Tibial artery (tissue), 4 donors: ENCODE results near the gene DPF3.

ENCODE experiments used
- DNase-seq, 2 donors: peaks; one replicate each; pipeline ENCODE4 v3.0.0-alpha.2; 2019
- H3K27ac ChIP-seq, 2 donors: fragments of 200-600 bp; sonication (generic) in 1 of 2; 1 replicate in 1 of 2; 2 replicates in 1 of 2; pipeline ENCODE4 v1.5.1; 2018 to 2019; ENCODE audit warnings: mild to moderate bottlenecking in 1 of 2
- H3K27me3 ChIP-seq, 2 donors: fragments of 200-600 bp; sonication (generic) in 1 of 2; one replicate each; pipeline versions ENCODE4 v1.5.1 to v1.6.0; 2016 to 2019
- H3K36me3 ChIP-seq, 3 donors: fragments of 200-600 bp; sonication (generic) in 2 of 3; one replicate each; pipeline ENCODE4 v1.5.1; 2016 to 2019; ENCODE audit warnings: mild to moderate bottlenecking in 2 of 3
- H3K4me1 ChIP-seq, 4 donors: fragments of 200-600 bp; sonication (generic) in 2 of 4; 1 replicate in 3 of 4; 2 replicates in 1 of 4; pipeline ENCODE4 v1.5.1; 2016 to 2019
- H3K4me3 ChIP-seq, 2 donors: fragments of 200-600 bp; sonication (generic) in 1 of 2; 1 replicate in 1 of 2; 2 replicates in 1 of 2; pipeline ENCODE4 v1.5.1; 2018 to 2019; ENCODE audit warnings: mild to moderate bottlenecking in 2 of 2
- H3K9me3 ChIP-seq, 3 donors: fragments of 200-600 bp; sonication (generic) in 1 of 3; one replicate each; pipeline ENCODE4 v1.5.1; 2016 to 2019
- CTCF ChIP-seq, 2 experiments: fragments of 200-600 bp in 1 of 2; fragments of 450-650 bp in 1 of 2; IDR thresholded peaks; one replicate each; pipeline ENCODE4 v1.5.1; 2017 to 2019; ENCODE audit warnings: antibody characterized with exemption in 2 of 2, mild to moderate bottlenecking in 1 of 2, moderate library complexity in 1 of 2
- intact Hi-C: fragments of 100-400 bp; cut with DNase I; formaldehyde crosslinking; loops from one replicate; pipeline ENCODE4 v1.15.0; 2023; ENCODE audit warnings: low total_unique reads

The DPF3 gene

GRCh38 chr14:72740966-72741825 lies 152.7 kb downstream of the DPF3 start:
- intact Hi-C loops: no loop called here
- Histone ChIP-seq H3K9me3 (no peaks in the 10 kb centered on the region), H3K36me3 (no peaks in the 10 kb centered on the region), H3K27me3 (no peaks in the 10 kb centered on the region), H3K4me3 (no peak overlapping the region), H3K4me1 (peaks cover 0 to 27% (median 11%) of the 10 kb centered on the region in 4 donors), H3K27ac (no peak overlapping the region)
- peak in 1 of 2 donors; percentile 31 for DNase-seq
- TF ChIP-seq CTCF (IDR thresholded peaks at IDR 0.05): no peak

- Histone ChIP-seq H3K4me1 (peaks cover 0 to 22% (median 5%) of the 10 kb centered on the region in 4 donors), H3K27me3 (no peaks in the 10 kb centered on the region), H3K9me3 (no peaks in the 10 kb centered on the region), H3K36me3 (no peaks in the 10 kb centered on the region), H3K4me3 (no peak overlapping the region), H3K27ac (no peak overlapping the region)
- peak in 1 of 2 donors; percentile 55 for DNase-seq
- TF ChIP-seq CTCF (IDR thresholded peaks at IDR 0.05): no peak
- intact Hi-C loops: no loop called here
Observed at GRCh38 chr14:72740504-72740961, 153.4 kb downstream of the DPF3 start.

GRCh38 chr14:72739446-72740405 lies 154.2 kb downstream of the DPF3 start:
- no peak overlapping the region for H3K27ac ChIP-seq
- H3K4me1 ChIP-seq: peaks cover 0 to 18% (median 4%) of the 10 kb centered on the region in 4 donors
- no peaks in the 10 kb centered on the region for H3K27me3 ChIP-seq
- H3K36me3 ChIP-seq: no peaks in the 10 kb centered on the region
- no peak overlapping the region for H3K4me3 ChIP-seq
- H3K9me3 ChIP-seq: no peaks in the 10 kb centered on the region
- no peak for TF ChIP-seq CTCF (IDR thresholded peaks at IDR 0.05)
- intact Hi-C loops: no loop called here
- peak in 1 of 2 donors; percentile 37 for DNase-seq

GRCh38 chr14:72738161-72738611 lies 155.7 kb downstream of the DPF3 start:
- H3K4me1 ChIP-seq: peaks cover 0 to 7% (median under 1%) of the 10 kb centered on the region in 4 donors
- no peak overlapping the region for H3K27ac ChIP-seq
- no peaks in the 10 kb centered on the region for H3K36me3 ChIP-seq
- intact Hi-C loops: no loop called here
- peak in 1 of 2 donors; percentile 41 for DNase-seq
- TF ChIP-seq CTCF (IDR thresholded peaks at IDR 0.05): no peak
- no peak overlapping the region for H3K4me3 ChIP-seq
- no peaks in the 10 kb centered on the region for H3K9me3 ChIP-seq
- H3K27me3 ChIP-seq: no peaks in the 10 kb centered on the region

- H3K27me3 ChIP-seq: no peaks in the 10 kb centered on the region
- TF ChIP-seq CTCF (IDR thresholded peaks at IDR 0.05): no peak
- peak in 1 of 2 donors; percentile 5 for DNase-seq
- peaks cover 0 to 4% (median 0%) of the 10 kb centered on the region in 4 donors for H3K4me1 ChIP-seq
- no peaks in the 10 kb centered on the region for H3K36me3 ChIP-seq
- no peaks in the 10 kb centered on the region for H3K9me3 ChIP-seq
- H3K4me3 ChIP-seq: no peak overlapping the region
- no peak overlapping the region for H3K27ac ChIP-seq
- intact Hi-C loops: no loop called here
Observed at GRCh38 chr14:72737560-72737943, 156.3 kb downstream of the DPF3 start.
